ENCODE data around the gene MAGI2.

DNA sequence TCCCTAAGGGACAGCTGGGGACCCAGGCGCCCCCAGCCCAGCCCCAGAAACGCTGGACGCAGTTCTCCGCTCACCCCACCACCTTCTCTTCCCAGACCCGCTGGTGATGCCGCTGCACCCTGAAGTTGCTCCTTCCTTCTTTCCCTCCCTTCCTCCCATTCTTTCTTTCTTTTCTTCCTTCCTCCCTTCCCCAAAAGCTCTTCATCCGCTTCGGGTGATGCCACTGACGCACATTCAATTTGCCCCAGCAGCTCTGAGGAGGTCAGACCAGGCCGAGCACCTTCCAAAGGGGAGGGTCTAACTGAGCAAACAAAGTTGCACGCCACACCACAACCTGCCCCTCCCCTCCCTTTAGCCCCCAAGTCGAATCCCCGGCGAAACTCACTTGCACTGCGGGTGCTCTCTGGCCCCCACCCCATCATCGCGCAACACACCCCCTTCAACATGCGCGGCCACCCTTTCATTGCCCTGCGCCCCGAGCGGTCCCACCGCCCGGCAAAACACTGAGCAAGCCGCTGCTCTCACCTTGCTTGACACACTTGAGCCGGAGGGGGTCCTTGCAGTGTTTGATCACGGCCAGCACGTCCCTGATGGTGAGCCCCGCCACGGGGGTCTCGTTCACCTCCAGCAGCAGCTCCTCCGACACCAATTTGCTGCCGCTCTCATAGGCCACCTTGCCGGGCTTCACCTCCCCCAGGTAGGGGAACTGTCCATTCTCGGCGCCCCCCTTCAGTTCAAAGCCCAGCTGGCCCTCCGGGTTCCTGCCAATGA lies 787 bp downstream of the MAGI2 start:
- TF ChIP-seq EZH2phosphoT487 (IDR thresholded peaks at IDR 0.05; ENCODE audit: borderline replicate concordance) (no peak), CTCF (IDR thresholded peaks at IDR 0.05 in 2 of 3, conservative IDR thresholded peaks at IDR 0.05 in 1 of 3; ENCODE audit: borderline replicate concordance in 1 of 3, insufficient read depth in 1 of 3, low read depth in 2 of 3, low read length in 2 of 3) (no peak), POLR2AphosphoS5 (IDR thresholded peaks at IDR 0.05; ENCODE audit: low read depth, low read length) (no peak), CEBPB (IDR thresholded peaks at IDR 0.05; ENCODE audit: low read depth) (no peak), POLR2A (IDR thresholded peaks at IDR 0.05; ENCODE audit: borderline replicate concordance, extremely low read depth, insufficient read depth, insufficient read length) (no peak), ZFX (IDR thresholded peaks at IDR 0.05) (no peak)
- TF ChIP-seq, protein P1, sequence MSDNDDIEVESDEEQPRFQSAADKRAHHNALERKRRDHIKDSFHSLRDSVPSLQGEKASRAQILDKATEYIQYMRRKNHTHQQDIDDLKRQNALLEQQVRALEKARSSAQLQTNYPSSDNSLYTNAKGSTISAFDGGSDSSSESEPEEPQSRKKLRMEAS (IDR thresholded peaks at IDR 0.05): no peak
